IMR-90 (cell line): ENCODE data around the gene XPO4. TPM values are rescaled to one million over a fixed set of nuclear protein-coding genes. Genes with fewer than 3 reads are reported as not detected.

Experiments
- ATAC-seq: fragments of 200-7000 bp; cut with Tn5 transposase; 2 replicates; pipeline ENCODE4 v1.9.1; 2020; ENCODE audit warnings: low read depth, mild to moderate bottlenecking, moderate library complexity
- BruUV-seq: library from RNA; stranded (reverse); fragments of 400-500 nt; replicated peaks from 2 replicates; lab custom pipeline; 2021; lab: Mats Ljungman, UMichigan
- CTCF ChIA-PET: fragments of 300-600 bp; formaldehyde crosslinking; extraction: SDS; loops from one replicate; lab custom pipeline; 2021; ENCODE audit warnings: antibody characterized with exemption; lab: Yijun Ruan, JAX
- POLR2A ChIA-PET: fragments of 300-600 bp; sonication (Branson Sonifier 250); formaldehyde crosslinking; loops from one replicate; lab custom pipeline; 2022; ENCODE audit warnings: antibody characterized with exemption; ENCODE audit not compliant: unreplicated experiment; lab: Charles Lee
- DNase-seq: peaks from one replicate; pipeline ENCODE4 v3.0.0; 2013
- H2AFZ ChIP-seq: replicated peaks from 2 replicates; pipeline ENCODE3; 2013; ENCODE audit warnings: low read length, mild to moderate bottlenecking; ENCODE audit not compliant: poor library complexity
- H2AK5ac ChIP-seq: 2 replicates; pipeline ENCODE4 v1.6.1; 2013; ENCODE audit warnings: low read depth, low read length, inconsistent platforms
- H2AK9ac ChIP-seq: replicated peaks from 2 replicates; pipeline ENCODE3; 2013; ENCODE audit warnings: mild to moderate bottlenecking, low read depth, low read length, moderate library complexity; ENCODE audit not compliant: poor library complexity
- H2BK120ac ChIP-seq: 2 replicates; pipeline ENCODE4 v1.6.1; 2013; ENCODE audit warnings: low read depth, low read length, inconsistent platforms
- H2BK15ac ChIP-seq: 3 replicates; pipeline ENCODE4 v1.6.1; 2013; ENCODE audit warnings: low read depth, low read length, inconsistent platforms
- H2BK20ac ChIP-seq: 2 replicates; pipeline ENCODE4 v1.6.1; 2013; ENCODE audit warnings: low read depth, mild to moderate bottlenecking, inconsistent platforms, low read length, moderate library complexity
- H2BK5ac ChIP-seq: 2 replicates; pipeline ENCODE4 v1.6.1; 2013; ENCODE audit warnings: mild to moderate bottlenecking, low read depth, low read length, inconsistent platforms; ENCODE audit not compliant: poor library complexity, severe bottlenecking
- H3K14ac ChIP-seq: replicated peaks from 2 replicates; pipeline ENCODE4 v1.6.1; 2013; ENCODE audit warnings: low read depth, low read length, inconsistent platforms
- H3K18ac ChIP-seq: 2 replicates; pipeline ENCODE4 v1.6.1; 2013; ENCODE audit warnings: low read depth, low read length, control low read depth
- H3K23ac ChIP-seq: 2 replicates; pipeline ENCODE4 v1.6.1; 2013; ENCODE audit warnings: low read depth, low read length, inconsistent platforms
- H3K27ac ChIP-seq: 2 replicates; pipeline ENCODE4 v1.5.1; 2013; ENCODE audit warnings: mild to moderate bottlenecking, control low read depth, low read length; ENCODE audit not compliant: insufficient read depth
- H3K27me3 ChIP-seq: 2 replicates; pipeline ENCODE4 v1.6.1; 2013; ENCODE audit warnings: low read length; ENCODE audit not compliant: control insufficient read depth, insufficient read depth
- H3K36me3 ChIP-seq: 2 replicates; pipeline ENCODE4 v1.6.1; 2013; ENCODE audit warnings: low read length, mixed read lengths; ENCODE audit not compliant: control insufficient read depth, insufficient read depth
- H3K4ac ChIP-seq: 2 replicates; pipeline ENCODE4 v1.6.1; 2013; ENCODE audit warnings: low read depth, low read length, inconsistent platforms
- H3K4me1 ChIP-seq: 2 replicates; pipeline ENCODE4 v1.6.1; 2013; ENCODE audit warnings: low read length, mixed read lengths; ENCODE audit not compliant: control insufficient read depth, insufficient read depth
- H3K4me2 ChIP-seq: 2 replicates; pipeline ENCODE4 v1.6.1; 2013; ENCODE audit warnings: low read depth, mild to moderate bottlenecking, control low read depth, low read length, moderate library complexity
- H3K4me3 ChIP-seq: 2 replicates; pipeline ENCODE4 v1.5.1; 2013; ENCODE audit warnings: low read depth, mild to moderate bottlenecking, control low read depth, low read length, moderate library complexity; ENCODE audit not compliant: insufficient read depth
- H3K56ac ChIP-seq: 2 replicates; pipeline ENCODE4 v1.6.1; 2013; ENCODE audit warnings: low read length, inconsistent platforms; ENCODE audit not compliant: insufficient read depth; ENCODE audit errors: extremely low read depth
- H3K79me1 ChIP-seq, 2 experiments: 2 replicates each; pipeline ENCODE4 v1.6.1; 2013; ENCODE audit warnings: low read length in 2 of 2, inconsistent platforms in 1 of 2, low read depth in 1 of 2
- H3K9ac ChIP-seq: 2 replicates; pipeline ENCODE4 v1.6.1; 2013; ENCODE audit warnings: low read depth, low read length, control low read depth
- H3K9me1 ChIP-seq: 2 replicates; pipeline ENCODE4 v1.6.1; 2013; ENCODE audit warnings: low read length, inconsistent platforms; ENCODE audit not compliant: insufficient read depth
- H3K9me3 ChIP-seq: 2 replicates; pipeline ENCODE4 v1.6.1; 2013; ENCODE audit warnings: low read length; ENCODE audit not compliant: control insufficient read depth, insufficient read depth
- H4K20me1 ChIP-seq: 2 replicates; pipeline ENCODE4 v1.6.1; 2013; ENCODE audit warnings: low read length, inconsistent platforms; ENCODE audit not compliant: insufficient read depth
- H4K5ac ChIP-seq: 2 replicates; pipeline ENCODE4 v1.6.1; 2013; ENCODE audit warnings: mild to moderate bottlenecking, low read depth, low read length, control low read depth
- H4K8ac ChIP-seq, 2 experiments: 2 replicates each; pipeline ENCODE4 v1.6.1; 2013; ENCODE audit warnings: low read depth in 2 of 2, low read length in 2 of 2, control low read depth in 1 of 2, inconsistent platforms in 1 of 2
- H4K91ac ChIP-seq: 2 replicates; pipeline ENCODE4 v1.6.1; 2013; ENCODE audit warnings: low read depth, low read length, inconsistent platforms; ENCODE audit not compliant: insufficient read depth
- FOS ChIP-seq: fragments of 150-350 bp; IDR thresholded peaks from 2 replicates; pipeline ENCODE4 v1.6.1; 2016; ENCODE audit warnings: low read depth, low read length
- MAFK ChIP-seq: IDR thresholded peaks from 2 replicates; pipeline ENCODE4 v1.6.1; 2012; ENCODE audit warnings: low read depth, low read length, improper control_type of control experiment
- NFE2L2 ChIP-seq: fragments of 150-350 bp; IDR thresholded peaks from 2 replicates; pipeline ENCODE4 v1.6.1; 2016; ENCODE audit warnings: low read depth, mild to moderate bottlenecking, low read length
- RAD21 ChIP-seq: IDR thresholded peaks from 2 replicates; pipeline ENCODE4 v1.6.1; 2012; ENCODE audit warnings: low read length, improper control_type of control experiment
- SMC3 ChIP-seq: fragments of 150-350 bp; IDR thresholded peaks from 2 replicates; pipeline ENCODE4 v1.6.1; 2016; ENCODE audit warnings: low read depth, mild to moderate bottlenecking, antibody characterized with exemption, low read length, moderate library complexity
- WGBS, 2 experiments: methylation state at CpG; one replicate each; pipeline versions ENCODE4 v1.1.5 to v1.1.7; 2013; ENCODE audit warnings: missing lambda C conversion rate in 2 of 2; ENCODE audit not compliant: insufficient read length in 1 of 2; ENCODE audit errors: extremely low coverage in 2 of 2; 5-methylcytosine and 5-hydroxymethylcytosine counted together
- dilution Hi-C: fragments of 300-500 bp; cut with HindIII; formaldehyde crosslinking; loops from one replicate; pipeline ENCODE4 v1.14.3; 2018; ENCODE audit warnings: low sequenced_read_pairs; ENCODE audit not compliant: unreplicated experiment
- in situ Hi-C: fragments of 300-500 bp; cut with MboI; formaldehyde crosslinking; loops from 3 replicates; pipeline ENCODE4 v1.14.3; 2019; ENCODE audit warnings: low sequenced_read_pairs, inconsistent platforms, mixed read lengths
- intact Hi-C: fragments of 100-400 bp; cut with micrococcal nuclease; formaldehyde crosslinking; loops from 2 replicates; pipeline ENCODE4 v1.10.0; 2022
- polyA plus RNA-seq, 3 experiments: library from polyadenylated mRNA; depleted of rRNA; stranded (reverse); fragments of >200 nt; gene quantifications; 2 replicates each; pipeline ENCODE4 v1.2.3, GENCODE V29; 2012; ENCODE audit warnings: low replicate concordance in 1 of 3
- total RNA-seq: library from RNA; depleted of rRNA; stranded (reverse); fragments of >200 nt; gene quantifications from 2 replicates; pipeline ENCODE4 v1.2.3, GENCODE V29; 2012
- TF ChIP-seq, protein P1 (sequence below): fragments of 150-350 bp; IDR thresholded peaks from 2 replicates; pipeline ENCODE4 v1.6.1; 2016; ENCODE audit warnings: low read depth, mild to moderate bottlenecking, low read length, moderate library complexity, borderline replicate concordance
- TF ChIP-seq, protein P2 (sequence below): fragments of 150-350 bp; IDR thresholded peaks from 2 replicates; pipeline ENCODE4 v1.6.1; 2017; ENCODE audit warnings: mild to moderate bottlenecking, antibody characterized with exemption, low read length, low read depth

XPO4 gene
- total and polyA plus RNA-seq, 2 of the 4 experiments (the other 2 are of a cell fraction), result 5.0 to 21.1 TPM

DNA sequence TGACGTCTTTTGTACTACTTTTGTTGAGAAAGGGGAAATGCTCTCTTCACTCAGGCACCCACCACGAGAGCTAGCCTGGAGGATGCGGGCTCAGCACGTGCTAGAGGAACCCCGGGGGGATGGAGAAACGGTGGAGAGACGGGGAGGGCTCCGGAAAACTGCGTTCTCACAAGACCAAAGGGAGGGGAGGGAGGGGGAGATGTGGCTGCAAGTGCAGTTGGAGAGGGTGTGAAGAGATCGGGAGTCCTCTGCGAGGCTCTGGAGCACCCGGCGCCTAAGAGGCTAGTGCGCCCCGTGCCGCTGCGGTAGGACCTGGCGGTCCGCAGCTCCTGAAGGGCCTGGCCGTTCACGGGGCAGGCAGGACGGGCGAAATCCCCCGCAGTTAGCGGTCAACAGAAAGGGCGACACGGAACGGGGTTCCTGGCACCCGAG lies 43.4 kb upstream of the XPO4 start:
- Histone ChIP-seq H2AK9ac (no peak overlapping the region), H2BK15ac (no peak overlapping the region), H3K23ac (no peak overlapping the region), H2BK120ac (peak overlapping the region; percentile 39; the same call in 1 of the 2 replicates), H3K4me2 (no peak overlapping the region; the same call in 1 of the 2 replicates), H3K4ac (no peak overlapping the region), H3K9ac (no peak overlapping the region), H4K8ac (no peak overlapping the region), H3K4me1 (peaks cover 3% of the 10 kb centered on the region; the same call in 1 of the 2 replicates), H3K56ac (no peak overlapping the region), H3K27ac (no peak overlapping the region), H3K79me1 (no peaks in the 10 kb centered on the region), H2AFZ (peak overlapping the region; percentile 86), H4K91ac (no peak overlapping the region), H3K4me3 (no peak overlapping the region), H4K20me1 (no peaks in the 10 kb centered on the region), H3K9me1 (no peaks in the 10 kb centered on the region), H2AK5ac (0 out of 2 replicates have a peak overlapping the region, but pooled peaks have one; percentile 5), H2BK5ac (no peak overlapping the region), H3K9me3 (no peaks in the 10 kb centered on the region), H2BK20ac (no peak overlapping the region), H3K36me3 (no peaks in the 10 kb centered on the region), H3K14ac (no peak overlapping the region), H3K27me3 (no peaks in the 10 kb centered on the region; the same call in 1 of the 2 replicates), H3K18ac (no peak overlapping the region; the same call in 1 of the 2 replicates), H4K5ac (no peak overlapping the region)
- no TSS peak for BruUV-seq
- 17% methylated on average over 14 of the region's 29 CpGs; no CpG with 5 or more reads in 1 of the 2 experiments for WGBS, 2 experiments
- in situ Hi-C loops, result loop anchor here (10.0 kb wide), 1 partner anchor 529 kb away; no protein-coding TSS in a partner anchor
- POLR2A ChIA-PET, result no interaction called here
- dilution Hi-C loops, result no loop called here
- intact Hi-C loops, result no loop called here
- CTCF ChIA-PET, result no interaction called here
- no peak for ATAC-seq
- no peak for TF ChIP-seq RAD21
- no peak for TF ChIP-seq NFE2L2
- no peak for TF ChIP-seq MAFK
- TF ChIP-seq SMC3, result no peak
- TF ChIP-seq, protein P1, sequence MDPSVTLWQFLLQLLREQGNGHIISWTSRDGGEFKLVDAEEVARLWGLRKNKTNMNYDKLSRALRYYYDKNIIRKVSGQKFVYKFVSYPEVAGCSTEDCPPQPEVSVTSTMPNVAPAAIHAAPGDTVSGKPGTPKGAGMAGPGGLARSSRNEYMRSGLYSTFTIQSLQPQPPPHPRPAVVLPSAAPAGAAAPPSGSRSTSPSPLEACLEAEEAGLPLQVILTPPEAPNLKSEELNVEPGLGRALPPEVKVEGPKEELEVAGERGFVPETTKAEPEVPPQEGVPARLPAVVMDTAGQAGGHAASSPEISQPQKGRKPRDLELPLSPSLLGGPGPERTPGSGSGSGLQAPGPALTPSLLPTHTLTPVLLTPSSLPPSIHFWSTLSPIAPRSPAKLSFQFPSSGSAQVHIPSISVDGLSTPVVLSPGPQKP, result no peak
- no peak for TF ChIP-seq FOS
- TF ChIP-seq, protein P2, sequence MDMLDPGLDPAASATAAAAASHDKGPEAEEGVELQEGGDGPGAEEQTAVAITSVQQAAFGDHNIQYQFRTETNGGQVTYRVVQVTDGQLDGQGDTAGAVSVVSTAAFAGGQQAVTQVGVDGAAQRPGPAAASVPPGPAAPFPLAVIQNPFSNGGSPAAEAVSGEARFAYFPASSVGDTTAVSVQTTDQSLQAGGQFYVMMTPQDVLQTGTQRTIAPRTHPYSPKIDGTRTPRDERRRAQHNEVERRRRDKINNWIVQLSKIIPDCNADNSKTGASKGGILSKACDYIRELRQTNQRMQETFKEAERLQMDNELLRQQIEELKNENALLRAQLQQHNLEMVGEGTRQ, result no peak
- DNase-seq, result no peak
